Central memory CD8-positive, alpha-beta T cell (primary cell): ENCODE results near the gene PGPEP1.

ENCODE experiments used
- ATAC-seq: fragments of 150-1000 bp; cut with Tn5 transposase; replicated peaks from 2 replicates; pipeline ENCODE4 v1.10.0; 2022; ENCODE audit warnings: mild to moderate bottlenecking, moderate FRiP score, moderate number of reproducible peaks; ENCODE audit not compliant: poor library complexity, severe bottlenecking; ENCODE audit errors: extremely low read depth
- DNase-seq, 2 donors: peaks; one replicate each; pipeline ENCODE4 v3.0.0; 2021; ENCODE audit warnings: low spot score in 2 of 2
- H3K27ac Mint-ChIP-seq: one replicate; pipeline ENCODE4 v1.8.0; 2022; ENCODE audit warnings: low read depth, mild to moderate bottlenecking, moderate library complexity, mixed read lengths
- H3K27me3 Mint-ChIP-seq: one replicate; pipeline ENCODE4 v1.8.0; 2022; ENCODE audit warnings: mixed read lengths
- H3K36me3 Mint-ChIP-seq: one replicate; pipeline ENCODE4 v1.8.0; 2022; ENCODE audit warnings: mild to moderate bottlenecking, moderate library complexity, mixed read lengths; ENCODE audit not compliant: insufficient read depth
- H3K4me1 Mint-ChIP-seq: one replicate; pipeline ENCODE4 v1.8.0; 2022; ENCODE audit warnings: mixed read lengths
- H3K4me3 Mint-ChIP-seq: one replicate; pipeline ENCODE4 v1.8.0; 2022; ENCODE audit warnings: mild to moderate bottlenecking, moderate library complexity, mixed read lengths
- H3K9me3 Mint-ChIP-seq: one replicate; pipeline ENCODE4 v1.8.0; 2022; ENCODE audit warnings: mixed read lengths

Gene PGPEP1

GRCh38 chr19:18385675-18386542 is 45.5 kb downstream of the PGPEP1 start, which contains the start of gene GDF15:
Gene GDF15, plus strand, starts transcription at chr19:18386158. Its CDS starts 32 bp downstream, at chr19:18386190.
- no peak within 1 kb of the TSS for H3K4me3 Mint-ChIP-seq
- peaks cover 9% of the 10 kb centered on the region for H3K36me3 Mint-ChIP-seq
- no peak within 1 kb of the TSS for H3K27ac Mint-ChIP-seq
- no peak for DNase-seq
- ATAC-seq = no peak
- H3K9me3 Mint-ChIP-seq = no peaks in the 10 kb centered on the region
- peaks cover 6% of the 10 kb centered on the region for H3K4me1 Mint-ChIP-seq
- H3K27me3 Mint-ChIP-seq = peaks cover 17% of the 10 kb centered on the region

GRCh38 chr19:18386543-18387271 is 46.3 kb downstream of the PGPEP1 start:
- Mint-ChIP-seq H3K27me3 (peaks cover 16% of the 10 kb centered on the region), H3K36me3 (peaks cover 8% of the 10 kb centered on the region), H3K4me1 (peaks cover 6% of the 10 kb centered on the region), H3K27ac (no peak overlapping the region), H3K9me3 (no peaks in the 10 kb centered on the region), H3K4me3 (no peak overlapping the region)
- no peak for DNase-seq
- no peak for ATAC-seq

GRCh38 chr19:18388100-18388959 is 47.9 kb downstream of the PGPEP1 start:
- Mint-ChIP-seq H3K27me3 (peaks cover 5% of the 10 kb centered on the region), H3K4me1 (peaks cover 6% of the 10 kb centered on the region), H3K4me3 (peak overlapping the region; percentile 63), H3K9me3 (no peaks in the 10 kb centered on the region), H3K36me3 (peaks cover 8% of the 10 kb centered on the region), H3K27ac (no peak overlapping the region)
- DNase-seq = peak; percentile 48 to 71
- ATAC-seq = peak; percentile 79

GRCh38 chr19:18388960-18389725 is 48.7 kb downstream of the PGPEP1 start:
- ATAC-seq = no peak
- Mint-ChIP-seq H3K4me3 (peak overlapping the region; percentile 44), H3K4me1 (peaks cover 6% of the 10 kb centered on the region), H3K27ac (no peak overlapping the region), H3K27me3 (no peaks in the 10 kb centered on the region), H3K36me3 (peaks cover 8% of the 10 kb centered on the region), H3K9me3 (no peaks in the 10 kb centered on the region)
- no peak for DNase-seq

- Mint-ChIP-seq H3K36me3 (peaks cover 8% of the 10 kb centered on the region), H3K4me3 (peak overlapping the region; percentile 44), H3K9me3 (no peaks in the 10 kb centered on the region), H3K4me1 (peaks cover 6% of the 10 kb centered on the region), H3K27me3 (no peaks in the 10 kb centered on the region), H3K27ac (no peak overlapping the region)
- no peak for ATAC-seq
- no peak for DNase-seq
These were observed 49.3 kb downstream of the PGPEP1 start for GRCh38 chr19:18389726-18390064.

GRCh38 chr19:18390065-18390907 is 49.9 kb downstream of the PGPEP1 start:
- H3K27ac Mint-ChIP-seq = no peak overlapping the region
- H3K27me3 Mint-ChIP-seq = no peaks in the 10 kb centered on the region
- DNase-seq (no peak), ATAC-seq (no peak)
- peaks cover 8% of the 10 kb centered on the region for H3K36me3 Mint-ChIP-seq
- no peak overlapping the region for H3K4me3 Mint-ChIP-seq
- H3K9me3 Mint-ChIP-seq = no peaks in the 10 kb centered on the region
- H3K4me1 Mint-ChIP-seq = peaks cover 6% of the 10 kb centered on the region

GRCh38 chr19:18391509-18392075 is 51.2 kb downstream of the PGPEP1 start:
- H3K27ac Mint-ChIP-seq = no peak overlapping the region
- no peak overlapping the region for H3K4me3 Mint-ChIP-seq
- DNase-seq (no peak), ATAC-seq (no peak)
- peaks cover 8% of the 10 kb centered on the region for H3K36me3 Mint-ChIP-seq
- H3K27me3 Mint-ChIP-seq = no peaks in the 10 kb centered on the region
- H3K4me1 Mint-ChIP-seq = peaks cover 6% of the 10 kb centered on the region
- H3K9me3 Mint-ChIP-seq = no peaks in the 10 kb centered on the region

- H3K36me3 Mint-ChIP-seq = peaks cover 8% of the 10 kb centered on the region
- no peak overlapping the region for H3K4me3 Mint-ChIP-seq
- DNase-seq (no peak), ATAC-seq (no peak)
- H3K4me1 Mint-ChIP-seq = peaks cover 4% of the 10 kb centered on the region
- H3K9me3 Mint-ChIP-seq = no peaks in the 10 kb centered on the region
- no peak overlapping the region for H3K27ac Mint-ChIP-seq
- H3K27me3 Mint-ChIP-seq = peaks cover 2% of the 10 kb centered on the region
These were observed 52.0 kb downstream of the PGPEP1 start for GRCh38 chr19:18392417-18392816.

GRCh38 chr19:18392926-18393325 is 52.5 kb downstream of the PGPEP1 start:
- H3K4me3 Mint-ChIP-seq = no peak overlapping the region
- peaks cover 4% of the 10 kb centered on the region for H3K4me1 Mint-ChIP-seq
- no peaks in the 10 kb centered on the region for H3K9me3 Mint-ChIP-seq
- no peak overlapping the region for H3K27ac Mint-ChIP-seq
- H3K27me3 Mint-ChIP-seq = peaks cover 7% of the 10 kb centered on the region
- DNase-seq = no peak
- H3K36me3 Mint-ChIP-seq = peaks cover 6% of the 10 kb centered on the region
- ATAC-seq = no peak

- H3K4me1 Mint-ChIP-seq = peaks cover 5% of the 10 kb centered on the region
- no peak overlapping the region for H3K4me3 Mint-ChIP-seq
- ATAC-seq (no peak), DNase-seq (no peak)
- H3K27me3 Mint-ChIP-seq = peaks cover 12% of the 10 kb centered on the region
- peaks cover 3% of the 10 kb centered on the region for H3K36me3 Mint-ChIP-seq
- H3K9me3 Mint-ChIP-seq = no peaks in the 10 kb centered on the region
- H3K27ac Mint-ChIP-seq = no peak overlapping the region
These were observed 53.4 kb downstream of the PGPEP1 start for GRCh38 chr19:18393836-18394235.
